Fibroblast of lung (primary cell): ENCODE data around the gene ATP1B1. TPM values are rescaled to one million over a fixed set of nuclear protein-coding genes. Genes with fewer than 3 reads are reported as not detected.

Experiments
- DNase-seq, 2 donors: peaks; one replicate each; pipeline versions ENCODE4 v3.0.0 to v3.0.0-alpha.2; 2010; ENCODE audit warnings: low read depth in 2 of 2
- H2AFZ ChIP-seq: 2 replicates; pipeline ENCODE4 v1.5.1; 2012; ENCODE audit warnings: low read length, control low read depth, inconsistent platforms
- H3K27ac ChIP-seq: 2 replicates; pipeline ENCODE4 v1.5.1; 2011; ENCODE audit warnings: low read length, control low read depth; ENCODE audit not compliant: insufficient read depth
- H3K27me3 ChIP-seq: 2 replicates; pipeline ENCODE4 v1.5.1; 2011; ENCODE audit warnings: mild to moderate bottlenecking, low read length; ENCODE audit not compliant: control insufficient read depth, insufficient read depth
- H3K36me3 ChIP-seq: 2 replicates; pipeline ENCODE4 v1.5.1; 2011; ENCODE audit warnings: low read length; ENCODE audit not compliant: control insufficient read depth, insufficient read depth
- H3K4me1 ChIP-seq: 2 replicates; pipeline ENCODE4 v1.5.1; 2011; ENCODE audit warnings: low read length; ENCODE audit not compliant: control insufficient read depth, insufficient read depth; ENCODE audit errors: extremely low read depth
- H3K4me2 ChIP-seq: 2 replicates; pipeline ENCODE4 v1.5.1; 2011; ENCODE audit warnings: low read length, control low read depth; ENCODE audit not compliant: insufficient read depth; ENCODE audit errors: extremely low read depth
- H3K4me3 ChIP-seq, 4 experiments: fragments of 200-600 bp in 1 of 4; sonication (generic) in 1 of 4; replicated peaks in 1 of 4; 2 replicates each; pipeline ENCODE4 v1.5.1; 2011 to 2016; ENCODE audit warnings: low read length in 4 of 4, low read depth in 3 of 4, mild to moderate bottlenecking in 3 of 4, control low read depth in 2 of 4, inconsistent platforms in 1 of 4, mixed read lengths in 1 of 4; ENCODE audit not compliant: insufficient read depth in 1 of 4; ENCODE audit errors: control extremely low read depth in 1 of 4
- H3K79me2 ChIP-seq: 2 replicates; pipeline ENCODE4 v1.5.1; 2012; ENCODE audit warnings: mild to moderate bottlenecking, low read length, inconsistent platforms; ENCODE audit not compliant: control insufficient read depth, insufficient read depth
- H3K9ac ChIP-seq: 2 replicates; pipeline ENCODE4 v1.5.1; 2011; ENCODE audit warnings: mild to moderate bottlenecking, low read length, control low read depth; ENCODE audit not compliant: insufficient read depth
- H3K9me3 ChIP-seq: 2 replicates; pipeline ENCODE4 v1.5.1; 2012; ENCODE audit warnings: low read depth, low read length; ENCODE audit not compliant: control insufficient read depth, insufficient read depth
- H4K20me1 ChIP-seq: 2 replicates; pipeline ENCODE4 v1.5.1; 2011; ENCODE audit warnings: low read length; ENCODE audit not compliant: control insufficient read depth, insufficient read depth; ENCODE audit errors: extremely low read depth
- EZH2 ChIP-seq: IDR thresholded peaks from 2 replicates; pipeline ENCODE4 v1.5.1; 2012; ENCODE audit warnings: low read length, control low read depth, mild to moderate bottlenecking; ENCODE audit errors: missing control alignments
- polyA plus RNA-seq, 2 donors: library from polyadenylated mRNA; depleted of rRNA in 1 of 2; stranded (reverse) in 1 of 2; unstranded in 1 of 2; fragments of >200 nt; gene quantifications; 2 replicates each; pipeline ENCODE4 v1.2.1, GENCODE V29; 2011 to 2012; ENCODE audit warnings: missing spikeins in 1 of 2
- total RNA-seq: library from RNA; depleted of rRNA; stranded (reverse); fragments of >200 nt; gene quantifications from 2 replicates; pipeline ENCODE4 v1.2.1, GENCODE V29; 2014
- TF ChIP-seq, protein P1 (sequence below), 2 donors: IDR thresholded peaks in 1 of 2; conservative IDR thresholded peaks in 1 of 2; 1 replicate in 1 of 2; 2 replicates in 1 of 2; pipeline ENCODE4 v1.5.1; 2011 to 2012; ENCODE audit warnings: low read length in 2 of 2, control low read depth in 1 of 2, inconsistent platforms in 1 of 2, low read depth in 1 of 2, mild to moderate bottlenecking in 1 of 2

The ATP1B1 gene
- total and polyA plus RNA-seq, 2 donors (not counting 1 experiment from before 2014, with no cell fraction given) = 21.1 to 37.9 TPM

DNA sequence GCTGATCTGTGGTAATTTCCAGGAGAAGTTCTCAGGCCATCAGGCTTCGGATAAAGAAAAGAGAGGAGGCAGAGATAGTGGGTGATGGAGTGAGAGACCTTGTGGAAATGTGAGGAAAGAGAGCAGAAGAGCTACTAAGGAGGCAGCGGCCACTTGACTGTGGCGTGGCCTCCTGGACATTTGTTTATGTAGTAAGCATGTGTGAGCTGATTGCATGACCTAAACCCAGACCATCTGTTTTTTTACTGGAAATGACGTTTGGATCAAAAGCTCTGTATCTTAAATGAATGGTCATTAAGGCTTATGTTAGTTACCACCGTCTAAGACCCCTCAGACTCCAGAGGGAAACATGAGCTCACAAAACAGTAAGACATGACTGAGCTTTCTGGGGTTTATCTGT lies 13.6 kb downstream of the ATP1B1 start:
- no peak overlapping the region for H3K4me3 ChIP-seq
- no peaks in the 10 kb centered on the region for H3K9me3 ChIP-seq
- H3K27me3 ChIP-seq = no peaks in the 10 kb centered on the region
- H3K4me2 ChIP-seq = peak overlapping the region; percentile 33
- H2AFZ ChIP-seq = peak overlapping the region; percentile 9
- peaks cover 19% of the 10 kb centered on the region for H3K79me2 ChIP-seq
- TF ChIP-seq, protein P1, sequence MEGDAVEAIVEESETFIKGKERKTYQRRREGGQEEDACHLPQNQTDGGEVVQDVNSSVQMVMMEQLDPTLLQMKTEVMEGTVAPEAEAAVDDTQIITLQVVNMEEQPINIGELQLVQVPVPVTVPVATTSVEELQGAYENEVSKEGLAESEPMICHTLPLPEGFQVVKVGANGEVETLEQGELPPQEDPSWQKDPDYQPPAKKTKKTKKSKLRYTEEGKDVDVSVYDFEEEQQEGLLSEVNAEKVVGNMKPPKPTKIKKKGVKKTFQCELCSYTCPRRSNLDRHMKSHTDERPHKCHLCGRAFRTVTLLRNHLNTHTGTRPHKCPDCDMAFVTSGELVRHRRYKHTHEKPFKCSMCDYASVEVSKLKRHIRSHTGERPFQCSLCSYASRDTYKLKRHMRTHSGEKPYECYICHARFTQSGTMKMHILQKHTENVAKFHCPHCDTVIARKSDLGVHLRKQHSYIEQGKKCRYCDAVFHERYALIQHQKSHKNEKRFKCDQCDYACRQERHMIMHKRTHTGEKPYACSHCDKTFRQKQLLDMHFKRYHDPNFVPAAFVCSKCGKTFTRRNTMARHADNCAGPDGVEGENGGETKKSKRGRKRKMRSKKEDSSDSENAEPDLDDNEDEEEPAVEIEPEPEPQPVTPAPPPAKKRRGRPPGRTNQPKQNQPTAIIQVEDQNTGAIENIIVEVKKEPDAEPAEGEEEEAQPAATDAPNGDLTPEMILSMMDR (conservative IDR thresholded peaks at IDR 0.05 in 1 of 2, IDR thresholded peaks at IDR 0.05 in 1 of 2; ENCODE audit: low read depth in 1 of 2, low read length in 2 of 2) = no peak
- TF ChIP-seq EZH2 = no peak
- peaks cover 19% of the 10 kb centered on the region for H3K4me1 ChIP-seq
- peak overlapping the region; percentile 85 for H3K27ac ChIP-seq
- H4K20me1 ChIP-seq = no peaks in the 10 kb centered on the region
- no peak overlapping the region for H3K9ac ChIP-seq
- DNase-seq = peak; percentile 48 to 68
- peaks cover 2% of the 10 kb centered on the region for H3K36me3 ChIP-seq

DNA sequence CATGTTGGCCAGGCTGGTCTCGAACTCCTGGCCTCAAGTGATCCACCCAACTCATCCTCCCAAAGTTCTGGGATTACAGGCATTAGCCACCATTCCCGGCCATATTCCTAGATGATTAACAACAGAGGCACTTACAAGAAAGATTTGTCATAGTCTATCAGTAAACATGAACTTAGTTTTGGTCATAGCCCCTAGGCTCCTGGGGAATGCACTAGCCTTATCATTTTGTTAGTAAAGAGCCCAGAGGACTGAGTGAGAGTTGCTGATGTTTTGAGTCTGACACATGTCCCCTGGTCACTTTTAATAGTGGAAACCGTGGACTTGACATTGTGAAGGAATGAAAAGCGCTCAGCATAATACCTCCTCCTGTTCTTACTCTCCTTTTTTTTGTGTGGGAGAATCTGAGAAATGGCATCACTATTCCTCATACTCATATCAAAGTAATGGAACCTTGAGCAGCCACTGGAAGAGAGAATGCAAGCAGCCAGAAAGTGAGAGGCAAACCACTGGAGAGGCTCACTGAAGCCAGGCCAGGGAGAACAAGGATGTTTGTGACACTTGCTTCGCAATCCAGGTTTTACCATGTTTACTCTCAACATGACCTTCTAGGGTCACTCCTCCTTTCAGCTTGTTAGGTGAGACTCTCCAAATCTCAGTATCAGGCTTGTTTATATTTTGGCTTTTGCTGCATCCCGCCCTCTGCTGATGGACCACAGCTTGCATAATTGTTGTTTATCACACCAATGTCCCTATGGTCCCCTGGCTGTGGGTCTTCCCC lies 14.8 kb downstream of the ATP1B1 start:
- no peak overlapping the region for H2AFZ ChIP-seq
- TF ChIP-seq, protein P1 (conservative IDR thresholded peaks at IDR 0.05 in 1 of 2, IDR thresholded peaks at IDR 0.05 in 1 of 2; ENCODE audit: low read depth in 1 of 2, low read length in 2 of 2) = no peak
- TF ChIP-seq EZH2 = no peak

DNA sequence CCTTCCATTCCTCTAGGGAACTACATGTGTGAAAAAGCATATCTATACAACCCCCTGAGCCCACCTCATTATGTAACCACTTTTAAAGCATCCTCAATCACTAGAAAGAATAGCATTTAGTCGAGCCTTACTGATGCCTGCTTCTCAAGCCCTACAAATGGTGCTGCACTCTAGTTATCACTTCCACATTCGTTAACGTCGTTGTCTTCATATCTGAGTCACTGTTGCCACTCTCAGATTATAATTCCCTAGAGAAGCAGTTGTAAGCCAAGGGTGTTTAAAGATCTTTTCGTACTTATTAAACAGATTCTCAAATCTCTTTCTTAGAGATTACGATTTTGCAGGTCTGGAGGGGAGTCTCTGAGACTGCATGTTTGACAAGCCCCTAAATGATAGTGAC lies 16.5 kb downstream of the ATP1B1 start:
- H3K36me3 ChIP-seq = no peaks in the 10 kb centered on the region
- no peak overlapping the region for H3K9ac ChIP-seq
- no peaks in the 10 kb centered on the region for H4K20me1 ChIP-seq
- H3K9me3 ChIP-seq = no peaks in the 10 kb centered on the region
- DNase-seq = no peak
- H3K27me3 ChIP-seq = no peaks in the 10 kb centered on the region
- H3K4me2 ChIP-seq = no peak overlapping the region
- peaks cover 13% of the 10 kb centered on the region for H3K4me1 ChIP-seq
- no peak overlapping the region for H2AFZ ChIP-seq
- no peak overlapping the region for H3K27ac ChIP-seq
- H3K4me3 ChIP-seq = no peak overlapping the region
- H3K79me2 ChIP-seq = peaks cover 10% of the 10 kb centered on the region
- TF ChIP-seq EZH2 = no peak
- TF ChIP-seq, protein P1 (conservative IDR thresholded peaks at IDR 0.05 in 1 of 2, IDR thresholded peaks at IDR 0.05 in 1 of 2; ENCODE audit: low read depth in 1 of 2, low read length in 2 of 2) = no peak

More for the DNA sequence above, 14.8 kb downstream of the ATP1B1 start:
- Histone ChIP-seq H3K9me3 (no peaks in the 10 kb centered on the region), H3K27ac (peak overlapping the region; percentile 8), H3K79me2 (peaks cover 12% of the 10 kb centered on the region), H3K4me1 (peaks cover 13% of the 10 kb centered on the region), H3K27me3 (no peaks in the 10 kb centered on the region), H3K4me2 (no peak overlapping the region), H3K36me3 (no peaks in the 10 kb centered on the region), H3K4me3 (no peak overlapping the region), H3K9ac (no peak overlapping the region), H4K20me1 (no peaks in the 10 kb centered on the region)
- DNase-seq = no peak
